NCI-H128 (cell line): ENCODE results near the gene CPTP.

Experiments
- DNase-seq: peaks from one replicate; lab custom pipeline; 2025; ENCODE audit not compliant: unreplicated experiment; lab: John Stamatoyannopoulos, UW

The CPTP gene

GRCh38 chr1:1291548-1292441 lies 32.8 kb upstream of the CPTP start:
- peak; percentile 34 for DNase-seq

GRCh38 chr1:1292442-1292779 lies 32.2 kb upstream of the CPTP start:
- DNase-seq: no peak

- no peak for DNase-seq
Observed at GRCh38 chr1:1292851-1293250, 31.8 kb upstream of the CPTP start.

- DNase-seq: no peak
Observed at GRCh38 chr1:1293263-1294249, 31.0 kb upstream of the CPTP start.

GRCh38 chr1:1294250-1294890 lies 30.2 kb upstream of the CPTP start:
- no peak for DNase-seq

GRCh38 chr1:1295154-1295923 lies 29.3 kb upstream of the CPTP start:
- no peak for DNase-seq

- no peak for DNase-seq
Observed at GRCh38 chr1:1296070-1297061, 28.2 kb upstream of the CPTP start.

GRCh38 chr1:1297802-1298424 lies 26.7 kb upstream of the CPTP start:
- no peak for DNase-seq

GRCh38 chr1:1298861-1299685 lies 25.5 kb upstream of the CPTP start:
- DNase-seq: no peak

- no peak for DNase-seq
Observed at GRCh38 chr1:1299686-1300351, 24.8 kb upstream of the CPTP start.

GRCh38 chr1:1300352-1300739 lies 24.3 kb upstream of the CPTP start:
- no peak for DNase-seq

- no peak for DNase-seq
Observed at GRCh38 chr1:1302006-1302430, 22.6 kb upstream of the CPTP start.

GRCh38 chr1:1302951-1303509 lies 21.6 kb upstream of the CPTP start:
- no peak for DNase-seq

GRCh38 chr1:1303736-1304135 lies 20.9 kb upstream of the CPTP start:
- DNase-seq: no peak

GRCh38 chr1:1304331-1305299 lies 20.0 kb upstream of the CPTP start:
- DNase-seq: peak; percentile 51
